GM12892 (cell line): Measurements from ENCODE around the gene GSTM1.

Source experiments
- POLR2A ChIP-seq: IDR thresholded peaks from 2 replicates; pipeline ENCODE4 v1.6.1; 2011; ENCODE audit warnings: low read depth, low read length, control low read depth
- POLR2AphosphoS5 ChIP-seq: IDR thresholded peaks from 2 replicates; pipeline ENCODE4 v1.6.1; 2011; ENCODE audit warnings: low read depth, low read length, control low read depth

DNA sequence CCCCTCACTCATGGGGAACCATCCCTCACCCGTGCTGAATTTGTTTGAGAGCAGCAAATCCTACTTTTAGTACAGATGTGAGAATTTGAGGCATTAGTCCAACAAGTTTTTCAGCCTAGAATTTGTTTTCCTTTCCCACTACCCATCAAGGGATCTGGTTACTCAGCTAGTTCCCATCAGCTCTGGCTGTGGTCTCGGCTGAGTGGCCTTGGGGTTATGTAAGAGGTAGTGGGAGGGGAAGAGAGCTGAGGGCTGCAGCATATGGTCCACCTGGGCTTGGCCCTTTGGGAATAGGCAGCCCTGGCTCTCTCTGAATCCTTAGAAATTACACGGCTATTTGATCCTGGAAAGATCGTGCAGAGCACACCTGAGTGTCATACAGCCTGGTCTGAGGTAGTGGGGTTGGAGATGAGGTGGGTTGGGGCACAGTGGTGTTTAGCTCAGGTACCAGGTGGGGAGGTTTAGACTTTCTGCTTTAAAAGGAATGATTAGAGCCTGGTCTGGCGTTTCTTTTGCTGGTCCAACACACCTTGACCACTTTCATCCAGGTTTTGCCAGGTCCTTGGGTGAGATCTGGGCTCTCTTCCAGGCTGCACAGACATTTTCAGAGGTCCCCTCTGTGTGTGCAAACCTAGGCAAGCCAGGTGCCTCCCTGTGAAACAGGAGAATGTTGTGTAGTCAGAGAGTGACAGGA is 27.5 kb upstream of the GSTM1 start:
- TF ChIP-seq POLR2A (no peak), POLR2AphosphoS5 (no peak)
